Mesendoderm (in vitro differentiated cells): ENCODE data around the gene TMEM217.

Source experiments
- DNase-seq: peaks from one replicate; pipeline ENCODE4 v3.0.0; 2013
- H2AK5ac ChIP-seq: 2 replicates; pipeline ENCODE4 v1.6.1; 2013; ENCODE audit warnings: low read length, inconsistent platforms
- H2BK120ac ChIP-seq: 2 replicates; pipeline ENCODE4 v1.6.1; 2013; ENCODE audit warnings: low read depth, mild to moderate bottlenecking, low read length, moderate library complexity, mixed read lengths
- H2BK15ac ChIP-seq: replicated peaks from 2 replicates; pipeline ENCODE4 v1.6.1; 2013; ENCODE audit warnings: low read depth, mild to moderate bottlenecking, moderate library complexity
- H2BK5ac ChIP-seq: 2 replicates; pipeline ENCODE4 v1.6.1; 2013; ENCODE audit warnings: low read length, inconsistent platforms
- H3K18ac ChIP-seq: 2 replicates; pipeline ENCODE4 v1.6.1; 2013; ENCODE audit warnings: mild to moderate bottlenecking, low read length, mixed read lengths
- H3K23ac ChIP-seq: one replicate; pipeline ENCODE4 v1.6.1; 2013; ENCODE audit warnings: low read length
- H3K27ac ChIP-seq: 2 replicates; pipeline ENCODE4 v1.5.1; 2013; ENCODE audit warnings: low read depth, mild to moderate bottlenecking, inconsistent platforms, low read length, moderate library complexity
- H3K27me3 ChIP-seq: 2 replicates; pipeline ENCODE4 v1.6.1; 2013; ENCODE audit warnings: low read length, control low read depth, mild to moderate bottlenecking, inconsistent platforms; ENCODE audit not compliant: insufficient read depth, poor library complexity
- H3K36me3 ChIP-seq: 2 replicates; pipeline ENCODE4 v1.6.1; 2013; ENCODE audit warnings: low read length, inconsistent platforms; ENCODE audit not compliant: control insufficient read depth, insufficient read depth
- H3K4ac ChIP-seq: one replicate; pipeline ENCODE4 v1.6.1; 2013; ENCODE audit warnings: low read depth, mild to moderate bottlenecking, low read length, moderate library complexity
- H3K4me1 ChIP-seq: 2 replicates; pipeline ENCODE4 v1.6.1; 2013; ENCODE audit warnings: low read depth, low read length, inconsistent platforms; ENCODE audit not compliant: control insufficient read depth
- H3K4me2 ChIP-seq: 2 replicates; pipeline ENCODE4 v1.6.1; 2013; ENCODE audit warnings: low read length
- H3K4me3 ChIP-seq: 2 replicates; pipeline ENCODE4 v1.5.1; 2013; ENCODE audit warnings: mild to moderate bottlenecking, low read length
- H3K56ac ChIP-seq: one replicate; pipeline ENCODE4 v1.6.1; 2013; ENCODE audit warnings: low read length
- H3K79me1 ChIP-seq: 2 replicates; pipeline ENCODE4 v1.6.1; 2013; ENCODE audit warnings: low read length, inconsistent platforms
- H3K79me2 ChIP-seq: 2 replicates; pipeline ENCODE4 v1.6.1; 2013; ENCODE audit warnings: mild to moderate bottlenecking, low read length; ENCODE audit not compliant: control insufficient read depth, insufficient read depth
- H3K9ac ChIP-seq: 2 replicates; pipeline ENCODE4 v1.6.1; 2013; ENCODE audit warnings: low read length, inconsistent platforms
- H4K5ac ChIP-seq: one replicate; pipeline ENCODE4 v1.6.1; 2013; ENCODE audit warnings: low read length
- H4K8ac ChIP-seq: one replicate; pipeline ENCODE4 v1.6.1; 2013; ENCODE audit warnings: low read depth, mild to moderate bottlenecking, control low read depth, low read length, moderate library complexity
- WGBS: extraction: QIAGEN DNeasy Blood & Tissue Kit; methylation state at CpG from one replicate; pipeline ENCODE4 v1.1.7; 2013; ENCODE audit warnings: low lambda C conversion rate, missing lambda C conversion rate; ENCODE audit not compliant: insufficient coverage; ENCODE audit errors: extremely low coverage; 5-methylcytosine and 5-hydroxymethylcytosine counted together

TMEM217 gene

DNA sequence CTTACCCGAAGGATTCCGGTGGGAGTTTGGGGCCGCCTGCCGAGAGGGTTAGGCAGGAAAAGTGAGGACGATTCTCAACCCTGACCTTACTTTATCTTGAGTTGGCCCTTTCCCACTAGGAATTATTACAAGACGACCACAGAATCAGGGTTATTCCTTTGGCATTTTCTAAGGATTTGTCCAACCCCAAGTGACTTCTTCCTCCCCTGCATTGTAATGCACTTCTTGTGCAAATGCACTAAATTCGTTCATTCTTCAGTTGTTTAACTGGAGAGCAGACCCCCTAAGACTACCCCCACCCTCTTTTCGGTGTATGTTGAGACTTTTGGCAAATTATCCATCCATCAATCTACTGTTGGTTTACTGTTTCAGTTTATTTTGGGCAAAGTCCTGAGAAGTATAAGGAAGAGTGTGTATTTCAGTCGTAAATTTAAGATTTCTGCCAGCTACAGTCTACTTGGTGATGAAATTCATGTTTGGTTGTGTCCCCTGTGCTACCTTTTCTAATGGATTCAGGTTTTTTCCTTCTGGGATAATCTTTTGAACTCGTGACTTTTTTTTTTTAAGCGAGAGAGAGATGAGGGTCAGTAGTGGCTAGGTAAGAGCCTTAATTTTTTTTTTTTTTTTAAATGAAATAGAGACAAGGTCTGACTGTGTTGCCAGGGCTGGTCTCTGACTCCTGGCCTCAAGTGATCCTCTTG, 611 bp upstream of the TMEM217 start:
- no CpG with 5 or more reads among the region's 11 CpGs for WGBS
- Histone ChIP-seq H3K4me2 (peak overlapping the region; percentile 56), H3K18ac (no peak overlapping the region), H4K8ac (no peak overlapping the region), H4K5ac (no peak overlapping the region), H3K4me3 (peak overlapping the region; percentile 98), H3K23ac (peak overlapping the region; percentile 6), H2BK5ac (peak overlapping the region; percentile 73), H2BK120ac (no peak overlapping the region), H3K4me1 (no peaks in the 10 kb centered on the region), H3K9ac (peak overlapping the region; percentile 95), H3K36me3 (no peaks in the 10 kb centered on the region), H2AK5ac (no peak overlapping the region), H3K79me2 (peaks cover 12% of the 10 kb centered on the region), H3K79me1 (peaks cover 10% of the 10 kb centered on the region), H3K27ac (peak overlapping the region; percentile 46), H2BK15ac (no peak overlapping the region), H3K27me3 (no peaks in the 10 kb centered on the region), H3K4ac (no peak overlapping the region), H3K56ac (peak overlapping the region; percentile 91)
- no peak for DNase-seq

- H3K9ac ChIP-seq, result peak overlapping the region; percentile 8
- peaks cover 6% of the 10 kb centered on the region for H3K79me2 ChIP-seq
- peaks cover 3% of the 10 kb centered on the region for H3K79me1 ChIP-seq
- peak overlapping the region; percentile 27 for H3K4me2 ChIP-seq
- no peak overlapping the region for H2BK120ac ChIP-seq
- no peak overlapping the region for H2AK5ac ChIP-seq
- H4K8ac ChIP-seq, result no peak overlapping the region
- no peak overlapping the region for H3K27ac ChIP-seq
- no peaks in the 10 kb centered on the region for H3K4me1 ChIP-seq
- H3K36me3 ChIP-seq, result no peaks in the 10 kb centered on the region
- no peak overlapping the region for H2BK15ac ChIP-seq
- no peak overlapping the region for H3K4ac ChIP-seq
- no CpG with 5 or more reads among the region's 9 CpGs for WGBS
- DNase-seq, result no peak
- no peak overlapping the region for H2BK5ac ChIP-seq
- H3K18ac ChIP-seq, result no peak overlapping the region
- H4K5ac ChIP-seq, result no peak overlapping the region
- H3K27me3 ChIP-seq, result no peaks in the 10 kb centered on the region
- no peak overlapping the region for H3K23ac ChIP-seq
- peak overlapping the region; percentile 29 for H3K56ac ChIP-seq
- H3K4me3 ChIP-seq, result no peak overlapping the region
Measured at GRCh38 chr6:37257320-37257633, 667 bp downstream of the TMEM217 start.

DNA sequence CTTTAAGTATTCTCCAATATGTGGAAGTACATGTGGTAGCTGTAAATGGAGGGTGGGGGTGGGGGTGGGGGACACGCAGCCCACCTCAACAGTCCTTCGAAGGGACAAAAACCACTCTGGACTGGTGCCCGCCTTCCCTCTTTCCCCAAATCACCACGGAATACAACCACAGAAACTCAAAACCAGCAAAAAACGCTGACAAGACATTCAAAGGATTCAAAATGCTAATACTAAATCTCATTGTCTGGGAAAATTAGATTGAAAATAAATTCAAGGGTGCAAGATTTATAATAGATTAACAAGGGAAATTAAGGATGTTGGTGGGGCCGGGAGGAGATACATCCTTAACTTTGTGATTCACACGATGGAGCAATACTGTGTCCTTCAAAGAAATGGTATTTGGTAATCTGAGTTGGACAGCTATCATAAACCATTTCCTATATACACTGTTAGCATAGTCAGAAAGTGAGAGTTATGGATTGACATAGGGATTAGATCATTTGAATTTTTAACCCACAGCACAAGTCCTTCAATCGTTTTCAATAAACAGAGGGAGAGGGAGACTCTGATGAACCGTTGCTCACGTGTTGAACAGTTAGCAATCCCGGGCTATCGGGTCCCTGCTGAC, 1.1 kb downstream of the TMEM217 start:
- Histone ChIP-seq H2BK5ac (no peak overlapping the region), H2BK120ac (no peak overlapping the region), H3K56ac (peak overlapping the region; percentile 29), H3K79me2 (peaks cover 6% of the 10 kb centered on the region), H2BK15ac (no peak overlapping the region), H3K27me3 (no peaks in the 10 kb centered on the region), H3K18ac (no peak overlapping the region), H3K36me3 (no peaks in the 10 kb centered on the region), H3K4me1 (no peaks in the 10 kb centered on the region), H3K4me2 (peak overlapping the region; percentile 27), H3K9ac (peak overlapping the region; percentile 8), H3K23ac (no peak overlapping the region), H3K4me3 (no peak overlapping the region), H4K8ac (no peak overlapping the region), H3K4ac (no peak overlapping the region), H3K27ac (no peak overlapping the region), H4K5ac (no peak overlapping the region), H3K79me1 (peaks cover 3% of the 10 kb centered on the region), H2AK5ac (no peak overlapping the region)
- no CpG with 5 or more reads among the region's 12 CpGs for WGBS
- DNase-seq, result no peak

GRCh38 chr6:37254881-37255280, 3.1 kb downstream of the TMEM217 start:
- Histone ChIP-seq H3K79me2 (peaks cover 3% of the 10 kb centered on the region), H3K4me2 (no peak overlapping the region)
- WGBS, result no CpG with 5 or more reads among the region's 5 CpGs

DNA sequence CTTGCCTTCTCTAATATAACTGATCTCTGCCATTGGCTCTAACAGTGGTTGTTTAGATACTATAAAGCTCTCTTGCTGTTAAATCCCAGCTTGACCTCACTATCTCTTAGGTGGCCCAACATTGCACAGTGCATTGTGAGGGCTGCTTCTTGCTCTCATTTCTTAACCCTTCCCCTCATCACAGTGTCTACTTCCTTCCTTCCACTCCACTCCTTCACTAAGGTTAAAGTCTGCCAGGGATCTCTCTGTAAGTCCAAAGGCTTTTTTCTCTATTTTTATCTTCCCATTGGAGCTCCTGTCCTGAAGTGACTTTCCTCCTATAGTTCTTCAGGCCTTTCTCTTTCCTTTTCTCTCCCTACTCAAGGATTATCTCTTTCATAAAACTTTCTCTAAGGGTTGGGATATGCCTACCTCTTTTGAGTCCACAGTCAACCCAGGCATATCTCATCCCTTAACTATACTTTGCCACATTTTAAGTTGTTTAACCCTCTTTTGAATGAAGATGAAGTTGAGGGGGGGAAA, 4.4 kb downstream of the TMEM217 start:
- no peaks in the 10 kb centered on the region for H3K27me3 ChIP-seq
- no peak overlapping the region for H3K4ac ChIP-seq
- H3K23ac ChIP-seq, result no peak overlapping the region
- no peaks in the 10 kb centered on the region for H3K4me1 ChIP-seq
- H4K8ac ChIP-seq, result no peak overlapping the region
- H3K79me2 ChIP-seq, result no peaks in the 10 kb centered on the region
- H3K56ac ChIP-seq, result no peak overlapping the region
- H3K36me3 ChIP-seq, result no peaks in the 10 kb centered on the region
- peaks cover 2% of the 10 kb centered on the region for H3K79me1 ChIP-seq
- no peak overlapping the region for H3K9ac ChIP-seq
- no peak overlapping the region for H2AK5ac ChIP-seq
- no peak overlapping the region for H2BK5ac ChIP-seq
- H3K18ac ChIP-seq, result no peak overlapping the region
- H3K4me2 ChIP-seq, result no peak overlapping the region
- no peak overlapping the region for H4K5ac ChIP-seq
- no peak overlapping the region for H2BK120ac ChIP-seq
- no peak overlapping the region for H3K4me3 ChIP-seq
- H3K27ac ChIP-seq, result no peak overlapping the region
- H2BK15ac ChIP-seq, result no peak overlapping the region
- DNase-seq, result no peak

More at GRCh38 chr6:37254881-37255280, 3.1 kb downstream of the TMEM217 start:
- Histone ChIP-seq H4K5ac (no peak overlapping the region), H2AK5ac (no peak overlapping the region), H2BK5ac (no peak overlapping the region), H2BK120ac (no peak overlapping the region), H3K27ac (no peak overlapping the region), H3K4me3 (no peak overlapping the region), H3K9ac (no peak overlapping the region), H3K18ac (no peak overlapping the region), H3K36me3 (no peaks in the 10 kb centered on the region), H3K4me1 (no peaks in the 10 kb centered on the region), H2BK15ac (no peak overlapping the region), H3K4ac (no peak overlapping the region), H3K23ac (no peak overlapping the region), H4K8ac (no peak overlapping the region), H3K56ac (no peak overlapping the region), H3K27me3 (no peaks in the 10 kb centered on the region), H3K79me1 (peaks cover 3% of the 10 kb centered on the region)
- no peak for DNase-seq
